Caco-2 (cell line): ENCODE data around the gene BAHCC1. TPM values are rescaled to one million over a fixed set of nuclear protein-coding genes. Genes with fewer than 3 reads are reported as not detected.
A peak's percentile ranks its signal among the peaks of the same experiment; 100 is the strongest.

Experiments used
- BruUV-seq: library from RNA; stranded (reverse); fragments of 400-500 nt; replicated peaks from 2 replicates; lab custom pipeline; 2021; lab: Mats Ljungman, UMichigan
- CTCF ChIA-PET: fragments of 300-600 bp; sonication (Branson Sonifier 250); formaldehyde crosslinking; loops from one replicate; lab custom pipeline; 2022; ENCODE audit warnings: antibody characterized with exemption; lab: Charles Lee
- POLR2A ChIA-PET: fragments of 300-600 bp; sonication (Branson Sonifier 250); formaldehyde crosslinking; loops from one replicate; lab custom pipeline; 2022; ENCODE audit warnings: antibody characterized with exemption; lab: Charles Lee
- DNase-seq, 2 experiments: peaks; one replicate each; pipeline versions ENCODE4 v3.0.0 to v3.0.0-alpha.2; 2020 to 2022
- H3K27me3 ChIP-seq: replicated peaks from 2 replicates; pipeline ENCODE4 v1.6.0; 2011; ENCODE audit warnings: low read length; ENCODE audit not compliant: control insufficient read depth, insufficient read depth
- H3K36me3 ChIP-seq: 2 replicates; pipeline ENCODE4 v1.5.1; 2011; ENCODE audit warnings: low read length; ENCODE audit not compliant: control insufficient read depth, insufficient read depth
- H3K4me1 ChIP-seq: fragments of 250-450 bp; sonication (Bioruptor Pico); 2 replicates; pipeline ENCODE4 v1.5.1; 2020; ENCODE audit warnings: mild to moderate bottlenecking
- H3K4me3 ChIP-seq: 2 replicates; pipeline ENCODE4 v1.5.1; 2011; ENCODE audit warnings: low read depth, mild to moderate bottlenecking, control low read depth, low read length
- H3K9me3 ChIP-seq: fragments of 250-450 bp; sonication (Bioruptor Pico); 2 replicates; pipeline ENCODE4 v1.5.1; 2020; ENCODE audit warnings: mild to moderate bottlenecking, moderate library complexity
- H3K27ac Mint-ChIP-seq: one replicate; pipeline ENCODE4 v1.8.0; 2022; ENCODE audit warnings: mixed read lengths; ENCODE audit not compliant: unreplicated experiment
- H3K27me3 Mint-ChIP-seq: one replicate; pipeline ENCODE4 v1.8.0; 2022; ENCODE audit warnings: mixed read lengths; ENCODE audit not compliant: insufficient read depth, unreplicated experiment
- H3K36me3 Mint-ChIP-seq: one replicate; pipeline ENCODE4 v1.8.0; 2022; ENCODE audit warnings: mild to moderate bottlenecking, mixed read lengths; ENCODE audit not compliant: insufficient read depth, unreplicated experiment
- H3K4me1 Mint-ChIP-seq: one replicate; pipeline ENCODE4 v1.8.0; 2022; ENCODE audit warnings: low read depth, mixed read lengths; ENCODE audit not compliant: unreplicated experiment
- H3K4me3 Mint-ChIP-seq: one replicate; pipeline ENCODE4 v1.8.0; 2022; ENCODE audit warnings: mild to moderate bottlenecking, moderate library complexity, mixed read lengths; ENCODE audit not compliant: unreplicated experiment
- H3K9me3 Mint-ChIP-seq: one replicate; pipeline ENCODE4 v1.8.0; 2022; ENCODE audit warnings: mixed read lengths; ENCODE audit not compliant: unreplicated experiment
- intact Hi-C: fragments of 100-400 bp; cut with micrococcal nuclease; formaldehyde crosslinking; loops from one replicate; pipeline ENCODE4 v1.10.0; 2022; ENCODE audit not compliant: unreplicated experiment
- total RNA-seq: library from RNA; stranded (reverse); gene quantifications from 2 replicates; pipeline ENCODE4 v1.2.3, GENCODE V29; 2022
- TF ChIP-seq, protein P1 (sequence below), 2 experiments: fragments of 200-600 bp in 1 of 2; IDR thresholded peaks; 1 replicate in 1 of 2; 2 replicates in 1 of 2; pipeline versions ENCODE4 v1.5.1 to v1.8.0; 2011 to 2022; ENCODE audit warnings: antibody characterized with exemption in 1 of 2, control low read depth in 1 of 2, inconsistent platforms in 1 of 2, low read depth in 1 of 2, low read length in 1 of 2, mild to moderate bottlenecking in 1 of 2, moderate library complexity in 1 of 2; ENCODE audit not compliant: insufficient read depth in 1 of 2, severe bottlenecking in 1 of 2, unreplicated experiment in 1 of 2

The BAHCC1 gene
- total RNA-seq, 1 experiment from 2014 or later, result 10.2 TPM

- peak in 1 of 2 experiments; percentile 43 for DNase-seq
- CTCF ChIA-PET, result interaction anchor here (0.6 to 7.6 kb wide), 7 partner anchors 38 to 140 kb away, joined by 3 to 82 read pairs (median 5); no protein-coding TSS in a partner anchor
- Histone ChIP-seq H3K4me3 (peak overlapping the region; percentile 94), H3K9me3 (no peaks in the 10 kb centered on the region), H3K27me3 (no peaks in the 10 kb centered on the region), H3K36me3 (peaks cover 1% of the 10 kb centered on the region; the same call in 1 of the 2 replicates), H3K4me1 (peaks cover 12% of the 10 kb centered on the region)
- BruUV-seq, result no TSS peak
- Mint-ChIP-seq H3K9me3 (no peaks in the 10 kb centered on the region), H3K4me3 (peak overlapping the region; percentile 84), H3K36me3 (peaks cover 29% of the 10 kb centered on the region), H3K4me1 (peaks cover 22% of the 10 kb centered on the region), H3K27me3 (no peaks in the 10 kb centered on the region), H3K27ac (peak overlapping the region; percentile 64)
- POLR2A ChIA-PET, result interaction anchor here (0.6 to 2.0 kb wide), 12 partner anchors 20 to 198 kb away, joined by 3 to 12 read pairs (median 6); partner anchors contain the start of gene ACTG1
- intact Hi-C loops, result loop anchor here (1.0 to 10.0 kb wide), 2 partner anchors 86 to 116 kb away; partner anchors contain the start of gene ACTG1
- TF ChIP-seq, protein P1, sequence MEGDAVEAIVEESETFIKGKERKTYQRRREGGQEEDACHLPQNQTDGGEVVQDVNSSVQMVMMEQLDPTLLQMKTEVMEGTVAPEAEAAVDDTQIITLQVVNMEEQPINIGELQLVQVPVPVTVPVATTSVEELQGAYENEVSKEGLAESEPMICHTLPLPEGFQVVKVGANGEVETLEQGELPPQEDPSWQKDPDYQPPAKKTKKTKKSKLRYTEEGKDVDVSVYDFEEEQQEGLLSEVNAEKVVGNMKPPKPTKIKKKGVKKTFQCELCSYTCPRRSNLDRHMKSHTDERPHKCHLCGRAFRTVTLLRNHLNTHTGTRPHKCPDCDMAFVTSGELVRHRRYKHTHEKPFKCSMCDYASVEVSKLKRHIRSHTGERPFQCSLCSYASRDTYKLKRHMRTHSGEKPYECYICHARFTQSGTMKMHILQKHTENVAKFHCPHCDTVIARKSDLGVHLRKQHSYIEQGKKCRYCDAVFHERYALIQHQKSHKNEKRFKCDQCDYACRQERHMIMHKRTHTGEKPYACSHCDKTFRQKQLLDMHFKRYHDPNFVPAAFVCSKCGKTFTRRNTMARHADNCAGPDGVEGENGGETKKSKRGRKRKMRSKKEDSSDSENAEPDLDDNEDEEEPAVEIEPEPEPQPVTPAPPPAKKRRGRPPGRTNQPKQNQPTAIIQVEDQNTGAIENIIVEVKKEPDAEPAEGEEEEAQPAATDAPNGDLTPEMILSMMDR (IDR thresholded peaks at IDR 0.05; ENCODE audit: insufficient read depth in 1 of 2, low read depth in 1 of 2, low read length in 1 of 2, severe bottlenecking in 1 of 2, unreplicated experiment in 1 of 2), result no peak
These were observed 3.0 kb downstream of the BAHCC1 start for GRCh38 chr17:81398176-81398831.

- TF ChIP-seq, protein P1 (IDR thresholded peaks at IDR 0.05; ENCODE audit: insufficient read depth in 1 of 2, low read depth in 1 of 2, low read length in 1 of 2, severe bottlenecking in 1 of 2, unreplicated experiment in 1 of 2), result no peak
- Mint-ChIP-seq H3K9me3 (no peaks in the 10 kb centered on the region), H3K4me3 (peak overlapping the region; percentile 84), H3K27me3 (no peaks in the 10 kb centered on the region), H3K27ac (peak overlapping the region; percentile 64), H3K4me1 (peaks cover 21% of the 10 kb centered on the region), H3K36me3 (peaks cover 26% of the 10 kb centered on the region)
- ChIA-PET POLR2A (interaction anchor here (0.6 to 2.0 kb wide), 3 partner anchors 69 to 198 kb away, joined by 3 to 7 read pairs (median 4); no protein-coding TSS in a partner anchor), CTCF (interaction anchor here (0.6 to 7.6 kb wide), 4 partner anchors 85 to 139 kb away, joined by 3 to 82 read pairs (median 10); no protein-coding TSS in a partner anchor)
- DNase-seq, result peak in 1 of 2 experiments; percentile 45
- no TSS peak for BruUV-seq
- intact Hi-C loops, result loop anchor here (1.0 to 10.0 kb wide), 2 partner anchors 85 to 116 kb away; partner anchors contain the start of gene ACTG1
- Histone ChIP-seq H3K36me3 (peaks cover 1% of the 10 kb centered on the region; the same call in 1 of the 2 replicates), H3K4me1 (peaks cover 12% of the 10 kb centered on the region), H3K4me3 (peak overlapping the region; percentile 94), H3K27me3 (no peaks in the 10 kb centered on the region), H3K9me3 (no peaks in the 10 kb centered on the region)
These were observed 3.7 kb downstream of the BAHCC1 start for GRCh38 chr17:81398832-81399411.
